Smooth muscle cell (in vitro differentiated cells): ENCODE data around the gene CCDC60. TPM values are rescaled to one million over a fixed set of nuclear protein-coding genes. Genes with fewer than 3 reads are reported as not detected.

Experiments used
- DNase-seq: peaks from one replicate; lab custom pipeline; 2025; ENCODE audit not compliant: unreplicated experiment; lab: John Stamatoyannopoulos, UW
- H2AFZ ChIP-seq: fragments of 200-600 bp; sonication (generic); 2 replicates; pipeline ENCODE4 v1.6.0; 2016; ENCODE audit warnings: antibody characterized with exemption, low read depth, mild to moderate bottlenecking
- H3F3A ChIP-seq: fragments of 200-600 bp; sonication (generic); 2 replicates; pipeline ENCODE4 v1.6.0; 2017; ENCODE audit warnings: antibody characterized with exemption, low read depth
- H3K27ac ChIP-seq: fragments of 200-600 bp; sonication (generic); 2 replicates; pipeline ENCODE4 v1.5.1; 2016; ENCODE audit warnings: low read depth, mild to moderate bottlenecking
- H3K27me3 ChIP-seq: fragments of 200-600 bp; sonication (generic); 2 replicates; pipeline ENCODE4 v1.6.1; 2016; ENCODE audit warnings: low read depth, mild to moderate bottlenecking
- H3K36me3 ChIP-seq: fragments of 200-600 bp; sonication (generic); 2 replicates; pipeline ENCODE4 v1.5.1; 2016; ENCODE audit warnings: low read depth
- H3K4me1 ChIP-seq: fragments of 200-600 bp; sonication (generic); 2 replicates; pipeline ENCODE4 v1.5.1; 2016; ENCODE audit warnings: low read depth
- H3K4me2 ChIP-seq: fragments of 200-600 bp; sonication (generic); 2 replicates; pipeline ENCODE4 v1.6.0; 2016; ENCODE audit warnings: mild to moderate bottlenecking
- H3K4me3 ChIP-seq: fragments of 200-600 bp; sonication (generic); 2 replicates; pipeline ENCODE4 v1.5.1; 2016; ENCODE audit warnings: mild to moderate bottlenecking
- H3K79me2 ChIP-seq: fragments of 200-600 bp; sonication (generic); 2 replicates; pipeline ENCODE4 v1.6.0; 2016; ENCODE audit warnings: low read depth, mild to moderate bottlenecking
- H3K9ac ChIP-seq: fragments of 200-600 bp; sonication (generic); 2 replicates; pipeline ENCODE4 v1.6.0; 2016; ENCODE audit warnings: low read depth
- H3K9me3 ChIP-seq: fragments of 200-600 bp; sonication (generic); replicated peaks from 2 replicates; pipeline ENCODE4 v1.5.1; 2016; ENCODE audit warnings: low read depth
- H4K20me1 ChIP-seq: fragments of 200-600 bp; sonication (generic); 2 replicates; pipeline ENCODE4 v1.6.0; 2016; ENCODE audit warnings: low read depth
- CTCF ChIP-seq: fragments of 200-600 bp; sonication (generic); IDR thresholded peaks from 2 replicates; pipeline ENCODE4 v1.5.1; 2017; ENCODE audit warnings: borderline replicate concordance, mild to moderate bottlenecking, antibody characterized with exemption; ENCODE audit not compliant: insufficient read depth, poor library complexity, severe bottlenecking
- WGBS: methylation state at CpG from one replicate; pipeline ENCODE4 v1.1.7; 2016; ENCODE audit warnings: low lambda C conversion rate; 5-methylcytosine and 5-hydroxymethylcytosine counted together
- polyA plus RNA-seq: library from polyadenylated mRNA; unstranded; fragments of >200 nt; fragmentation: Nextera tagmentation; extraction: Ambion mirVana; gene quantifications from 2 replicates; pipeline ENCODE4 v1.2.1, GENCODE V29; 2016
- total RNA-seq: library from RNA; depleted of rRNA; stranded (reverse); fragments of >200 nt; gene quantifications from 2 replicates; pipeline ENCODE4 v1.2.3, GENCODE V29; 2014

The CCDC60 gene
- total and polyA plus RNA-seq, 2 experiments from 2014 or later = not detected

GRCh38 chr12:119366007-119366406 is 31.5 kb downstream of the CCDC60 start:
- no peaks in the 10 kb centered on the region for H3K9me3 ChIP-seq
- no peak for TF ChIP-seq CTCF
- peaks cover 29% of the 10 kb centered on the region for H3K4me1 ChIP-seq
- H3K79me2 ChIP-seq = no peaks in the 10 kb centered on the region
- H3K27ac ChIP-seq = no peak overlapping the region
- no peak overlapping the region for H3K9ac ChIP-seq
- no peaks in the 10 kb centered on the region for H3K36me3 ChIP-seq
- no peak for DNase-seq
- H3K4me3 ChIP-seq = no peak overlapping the region
- H3K4me2 ChIP-seq = no peak overlapping the region
- H3K27me3 ChIP-seq = no peaks in the 10 kb centered on the region
- 88% methylated on average over 6 of the region's 6 CpGs for WGBS
- no peaks in the 10 kb centered on the region for H4K20me1 ChIP-seq
- no peaks in the 10 kb centered on the region for H3F3A ChIP-seq
- H2AFZ ChIP-seq = no peak overlapping the region

- Histone ChIP-seq H3K4me1 (peaks cover 19% of the 10 kb centered on the region), H3K36me3 (no peaks in the 10 kb centered on the region), H3K9me3 (no peaks in the 10 kb centered on the region), H3K4me2 (no peak overlapping the region), H3K9ac (no peak overlapping the region), H3K4me3 (no peak overlapping the region), H2AFZ (no peak overlapping the region), H3K79me2 (no peaks in the 10 kb centered on the region), H3F3A (no peaks in the 10 kb centered on the region), H3K27ac (no peak overlapping the region), H4K20me1 (no peaks in the 10 kb centered on the region), H3K27me3 (no peaks in the 10 kb centered on the region)
- WGBS = 35% methylated on average over 3 of the region's 3 CpGs
- TF ChIP-seq CTCF = no peak
- DNase-seq = no peak
Observed at GRCh38 chr12:119369161-119369560, 34.6 kb downstream of the CCDC60 start.

- Histone ChIP-seq H3K4me2 (no peak overlapping the region), H3K4me1 (peaks cover 11% of the 10 kb centered on the region), H3K27ac (no peak overlapping the region), H3K9me3 (no peaks in the 10 kb centered on the region), H3K79me2 (no peaks in the 10 kb centered on the region), H3K27me3 (no peaks in the 10 kb centered on the region), H3K36me3 (no peaks in the 10 kb centered on the region), H3F3A (no peaks in the 10 kb centered on the region), H4K20me1 (no peaks in the 10 kb centered on the region), H2AFZ (no peak overlapping the region), H3K9ac (no peak overlapping the region), H3K4me3 (no peak overlapping the region)
- 63% methylated on average over 10 of the region's 10 CpGs for WGBS
- no peak for TF ChIP-seq CTCF
- no peak for DNase-seq
Observed at GRCh38 chr12:119369907-119370546, 35.5 kb downstream of the CCDC60 start.

- Histone ChIP-seq H3K4me3 (no peak overlapping the region), H3K79me2 (no peaks in the 10 kb centered on the region), H3K4me2 (no peak overlapping the region), H3K9me3 (no peaks in the 10 kb centered on the region), H3K9ac (no peak overlapping the region), H3K4me1 (peaks cover 10% of the 10 kb centered on the region), H3K27ac (no peak overlapping the region), H2AFZ (no peak overlapping the region), H3K27me3 (no peaks in the 10 kb centered on the region), H4K20me1 (no peaks in the 10 kb centered on the region), H3F3A (no peaks in the 10 kb centered on the region), H3K36me3 (no peaks in the 10 kb centered on the region)
- no peak for TF ChIP-seq CTCF
- DNase-seq = no peak
- 81% methylated on average over 7 of the region's 7 CpGs for WGBS
Observed at GRCh38 chr12:119372540-119372939, 38.0 kb downstream of the CCDC60 start.
